Forelimb muscle (tissue), 1 donor: ENCODE measurements around the gene PTPN20. TPM values are rescaled to one million over a fixed set of nuclear protein-coding genes. Genes with fewer than 3 reads are reported as not detected.

Experiments used
- DNase-seq: peaks from one replicate; pipeline ENCODE4 v3.0.0-alpha.2; 2013; ENCODE audit warnings: low read depth
- polyA plus RNA-seq: library from polyadenylated mRNA; unstranded; fragments of 120-200 nt; gene quantifications from one replicate; pipeline ENCODE4 v1.2.1, GENCODE V29; 2013; ENCODE audit not compliant: insufficient read length

Gene PTPN20
- polyA plus RNA-seq, 1 donor, result 0.56 TPM

DNA sequence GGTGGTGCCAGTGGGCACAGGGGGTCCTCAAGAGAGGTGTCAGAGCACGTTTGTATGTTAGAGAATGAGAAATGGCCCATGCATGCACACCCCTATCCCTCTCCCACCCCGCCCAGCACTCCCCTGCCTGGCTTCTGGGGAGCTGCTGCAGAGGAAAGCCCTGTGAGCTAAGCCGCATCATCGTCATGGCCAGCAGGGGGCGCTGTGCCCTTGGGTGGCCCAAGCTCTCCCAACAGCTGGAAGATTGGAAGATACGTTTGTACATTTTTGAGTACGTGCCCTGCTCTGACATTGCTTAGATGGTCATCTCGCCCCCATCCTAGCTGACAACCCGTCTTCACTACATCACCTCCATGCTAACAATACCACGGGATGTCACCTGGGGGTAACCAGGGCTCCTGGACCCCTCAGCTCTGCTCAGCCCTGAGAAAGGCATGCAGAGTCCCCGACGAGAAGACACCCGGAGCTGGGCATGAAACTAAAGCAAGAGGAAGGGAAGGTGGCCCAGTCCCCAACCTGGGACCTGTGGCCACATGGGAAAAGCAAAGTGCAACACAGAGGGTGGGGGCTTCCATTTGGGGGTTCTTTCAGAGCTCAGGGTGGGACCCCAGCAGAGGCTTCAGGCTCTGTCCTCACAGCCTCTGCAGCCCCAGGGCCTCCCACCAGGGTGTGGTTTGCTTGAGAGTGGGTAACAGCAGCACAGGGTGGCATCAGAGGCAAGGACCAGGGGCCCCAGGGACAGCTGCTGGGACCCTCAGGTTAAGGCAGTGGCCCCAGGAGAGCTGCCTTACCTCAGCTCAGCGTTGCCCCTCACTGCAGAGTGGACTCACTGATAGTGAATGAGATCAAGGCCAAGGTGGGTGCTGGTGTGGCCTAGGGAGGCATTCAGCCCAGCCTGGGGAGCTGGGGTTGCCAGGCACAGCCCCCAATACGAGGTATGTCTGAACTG, 136.6 kb downstream of the PTPN20 start:
- DNase-seq, result no peak

DNA sequence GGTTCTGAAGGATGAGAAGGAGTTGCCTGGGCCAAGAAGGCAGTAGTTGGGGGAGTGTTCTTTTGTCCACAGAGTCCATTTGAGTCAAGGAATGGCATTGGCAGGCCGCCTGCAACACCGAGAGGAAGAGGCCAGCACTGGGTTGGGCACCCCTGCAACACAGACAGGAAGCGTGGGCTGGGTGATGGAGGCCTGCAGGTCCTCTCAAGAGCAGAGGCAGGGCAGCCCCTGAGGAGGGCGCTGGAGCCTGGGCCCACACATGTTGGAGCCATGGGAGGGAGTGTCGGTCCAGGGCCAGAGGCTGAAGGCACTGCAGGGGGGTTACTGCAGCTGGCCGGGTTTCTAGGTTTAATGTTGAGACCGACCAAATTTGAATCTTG, 137.3 kb downstream of the PTPN20 start:
- DNase-seq, result no peak

DNA sequence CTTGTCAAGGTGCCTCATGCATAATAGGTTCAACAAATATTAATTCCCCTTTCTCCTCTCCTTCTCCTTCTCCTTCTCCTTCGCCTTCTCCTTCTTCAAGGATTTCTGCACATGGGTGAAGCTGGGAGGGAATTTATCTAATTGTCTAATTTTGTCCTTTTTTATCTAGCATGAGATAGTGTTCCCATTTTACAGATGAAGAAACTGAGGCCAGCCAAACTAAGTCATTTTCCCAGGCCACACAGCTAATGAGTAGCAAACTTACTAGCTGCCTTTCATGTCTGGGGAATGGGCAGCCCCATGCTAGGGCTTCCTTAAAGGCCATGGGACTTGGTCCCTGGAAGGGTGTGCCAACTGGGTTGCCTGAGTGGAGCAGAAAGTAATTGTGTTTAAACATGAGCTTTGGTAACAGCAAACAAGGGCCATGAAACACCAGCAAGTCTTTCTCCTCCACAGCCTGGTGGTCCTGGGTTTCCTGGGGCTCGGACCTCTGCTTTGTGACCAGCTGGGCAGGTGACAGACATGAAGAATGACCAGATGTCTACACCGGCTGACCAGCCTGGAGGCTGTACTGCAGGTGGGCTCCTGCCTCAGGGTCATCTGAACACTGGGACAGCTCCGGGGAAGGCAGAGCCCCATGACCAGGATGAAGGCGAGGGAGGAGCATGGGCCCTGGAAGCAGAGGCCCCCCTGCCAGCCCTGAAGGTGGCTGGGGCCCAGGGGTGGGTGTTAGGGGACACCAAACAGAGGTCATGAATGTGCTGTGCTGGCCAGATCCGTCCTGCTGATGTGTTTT, 138.0 kb downstream of the PTPN20 start:
- no peak for DNase-seq

DNA sequence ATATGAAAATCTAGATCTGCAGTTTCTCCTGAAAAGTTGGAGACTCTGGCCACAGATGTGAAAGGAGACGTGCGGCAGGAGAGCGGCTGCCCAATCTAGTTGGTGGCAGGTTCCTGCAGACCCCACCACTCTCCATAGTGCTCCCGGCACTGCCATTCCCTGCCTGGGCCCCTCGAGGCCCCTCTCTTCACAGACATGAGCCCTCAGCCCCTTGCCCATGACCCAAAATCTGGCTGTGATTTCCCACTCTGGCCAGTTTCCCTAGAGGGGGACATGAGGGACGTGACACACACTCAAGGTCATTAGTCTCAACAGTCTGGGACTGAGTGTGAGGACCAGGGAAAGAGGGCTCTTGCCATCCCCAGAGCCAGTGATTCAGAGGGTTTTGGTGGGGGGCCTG, 138.7 kb downstream of the PTPN20 start:
- no peak for DNase-seq

DNA sequence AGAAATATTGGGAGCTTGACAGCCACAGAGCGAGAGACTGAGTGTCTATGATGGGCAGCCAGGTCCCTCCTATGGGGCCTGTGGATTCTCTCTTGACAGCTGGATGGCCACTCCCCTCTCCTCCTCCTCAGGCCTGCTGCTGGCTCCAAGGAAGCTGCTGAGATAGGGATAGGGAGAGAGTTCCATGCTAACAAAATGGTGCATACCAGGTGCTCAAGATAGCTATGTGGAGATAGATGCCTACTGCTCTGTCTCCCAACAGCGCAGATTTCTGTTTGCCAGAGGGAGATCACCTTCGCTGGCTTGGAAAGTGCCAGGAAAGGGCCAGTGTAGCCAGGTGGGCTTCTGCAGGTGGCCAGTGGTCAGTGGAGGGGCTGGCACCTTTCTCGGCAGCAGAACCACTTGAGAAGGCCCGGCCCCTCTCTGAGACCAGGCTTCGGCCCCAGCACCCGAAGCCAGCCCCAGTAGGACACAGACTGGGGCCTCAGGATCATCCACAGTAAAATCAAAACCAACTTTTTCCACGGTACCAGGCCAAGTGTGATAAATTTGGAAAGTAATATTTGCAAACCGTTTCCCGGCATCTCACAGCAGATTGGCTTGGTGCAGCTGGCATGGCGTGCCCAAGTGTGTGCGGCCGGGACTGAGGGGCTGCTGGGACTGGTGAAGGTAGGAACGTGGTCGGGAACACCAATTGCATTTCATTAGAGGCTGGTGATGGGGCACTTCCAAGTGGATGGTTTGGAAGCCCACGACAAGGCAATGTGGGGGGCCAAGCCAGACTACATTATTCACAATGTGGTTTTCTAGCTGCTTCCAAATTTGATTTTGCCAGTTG, 139.6 kb downstream of the PTPN20 start:
- DNase-seq, result no peak

DNA sequence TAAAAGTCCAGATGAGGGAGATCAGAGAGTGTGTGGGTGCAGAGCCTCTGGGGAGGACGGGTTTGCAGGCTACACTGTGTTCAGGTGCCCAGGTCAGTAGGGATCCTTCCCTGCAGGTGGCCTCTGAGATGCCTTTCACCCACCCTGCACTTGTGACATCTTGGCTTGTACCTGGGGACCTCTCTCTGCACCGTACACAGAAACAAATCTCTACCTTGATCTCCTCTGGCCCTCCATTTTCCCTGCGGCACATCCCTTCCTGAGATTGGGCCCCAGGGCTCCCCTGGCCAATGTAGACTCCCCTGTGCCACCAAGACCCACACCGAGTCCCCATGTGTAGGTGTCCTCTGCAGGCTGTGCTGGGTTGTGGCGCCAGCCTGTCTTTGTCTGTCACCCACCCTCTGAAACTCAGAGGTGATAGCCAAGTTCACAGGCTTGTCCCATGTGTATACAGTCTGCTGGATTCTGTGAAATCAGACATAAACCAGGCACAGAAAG, 140.6 kb downstream of the PTPN20 start:
- DNase-seq, result no peak
